T follicular helper cell (primary cell): ENCODE data around the gene RGS9.

ENCODE experiments used
- DNase-seq: peaks from one replicate; pipeline ENCODE4 v3.0.0-alpha.2; 2020; ENCODE audit warnings: low read depth

Gene RGS9

GRCh38 chr17:65260626-65261025 is 123.5 kb downstream of the RGS9 start:
- no peak for DNase-seq

DNA sequence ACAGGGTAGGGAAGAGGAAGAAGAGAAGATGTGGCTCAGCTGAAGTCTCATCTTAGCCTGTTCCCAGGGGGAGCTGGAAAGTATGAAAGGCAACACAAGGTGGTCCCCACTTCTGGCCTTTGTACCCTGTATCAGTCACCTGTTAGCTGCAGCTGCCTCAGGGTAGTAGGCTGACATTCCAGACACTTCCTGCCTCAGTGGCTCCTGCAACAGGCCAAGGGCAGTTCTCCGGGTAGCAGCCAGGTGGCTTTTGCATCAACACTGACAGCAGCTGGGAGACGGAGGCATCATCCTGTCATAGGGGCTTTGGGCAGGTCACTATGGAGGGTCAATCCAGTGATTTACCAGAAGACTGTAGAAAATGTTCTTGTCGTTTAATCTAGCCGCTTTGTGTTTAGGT is 124.0 kb downstream of the RGS9 start:
- DNase-seq, result no peak

- DNase-seq, result no peak
Measured at GRCh38 chr17:65261682-65262636, 124.8 kb downstream of the RGS9 start.

GRCh38 chr17:65265276-65265675 is 128.1 kb downstream of the RGS9 start:
- DNase-seq, result no peak

GRCh38 chr17:65268832-65269231 is 131.7 kb downstream of the RGS9 start:
- DNase-seq, result no peak

GRCh38 chr17:65270499-65271253 is 133.5 kb downstream of the RGS9 start:
- no peak for DNase-seq

DNA sequence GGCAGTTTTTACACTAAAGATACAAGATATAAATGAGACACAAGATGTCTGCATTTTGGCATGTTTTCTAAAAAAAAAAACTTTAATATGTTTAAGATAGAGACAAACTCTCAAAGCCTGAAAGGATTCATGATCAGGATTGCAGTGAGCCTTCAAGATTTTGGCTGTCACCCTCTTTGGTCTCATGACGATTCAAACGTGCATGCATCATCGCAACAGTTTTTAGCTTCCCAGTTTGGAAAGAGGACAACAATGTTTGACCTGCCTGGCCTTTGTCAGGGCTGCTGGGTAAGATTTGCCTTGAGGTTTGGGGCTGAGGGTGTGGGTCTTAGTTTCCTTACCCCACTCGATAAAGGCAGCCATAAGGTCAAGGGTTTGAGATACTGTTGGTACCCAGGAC is 134.1 kb downstream of the RGS9 start:
- DNase-seq, result no peak
